Trophoblast cell (in vitro differentiated cells and primary cell): ENCODE data around the gene DVL2.

Experiments
- DNase-seq, 2 donors: peaks; one replicate each; pipeline ENCODE4 v3.0.0-alpha.2; 2016
- H2AFZ ChIP-seq: 2 replicates; pipeline ENCODE4 v1.6.1; 2013; ENCODE audit warnings: low read length, moderate library complexity, mild to moderate bottlenecking; ENCODE audit not compliant: insufficient read depth, poor library complexity
- H2AK5ac ChIP-seq: 2 replicates; pipeline ENCODE4 v1.6.1; 2013; ENCODE audit warnings: mild to moderate bottlenecking, low read length
- H2BK120ac ChIP-seq: 2 replicates; pipeline ENCODE4 v1.6.1; 2013; ENCODE audit warnings: low read length, mild to moderate bottlenecking, moderate library complexity; ENCODE audit not compliant: insufficient read depth, poor library complexity
- H2BK12ac ChIP-seq: 2 replicates; pipeline ENCODE4 v1.6.1; 2013; ENCODE audit warnings: mild to moderate bottlenecking, low read length, moderate library complexity
- H2BK5ac ChIP-seq: 2 replicates; pipeline ENCODE4 v1.6.1; 2013; ENCODE audit warnings: low read length, low read depth, moderate library complexity, mild to moderate bottlenecking; ENCODE audit not compliant: poor library complexity
- H3K14ac ChIP-seq: 2 replicates; pipeline ENCODE4 v1.6.1; 2013; ENCODE audit warnings: mild to moderate bottlenecking, low read length
- H3K18ac ChIP-seq: 2 replicates; pipeline ENCODE4 v1.6.1; 2013; ENCODE audit warnings: mild to moderate bottlenecking, low read length
- H3K23ac ChIP-seq: 2 replicates; pipeline ENCODE4 v1.6.1; 2013; ENCODE audit warnings: low read length
- H3K27ac ChIP-seq: 2 replicates; pipeline ENCODE4 v1.5.1; 2013; ENCODE audit warnings: low read depth, mild to moderate bottlenecking, inconsistent platforms, low read length, moderate library complexity
- H3K27me3 ChIP-seq: 2 replicates; pipeline ENCODE4 v1.6.1; 2013; ENCODE audit warnings: inconsistent platforms, mild to moderate bottlenecking, low read length, moderate library complexity; ENCODE audit not compliant: insufficient read depth
- H3K36me3 ChIP-seq, 2 experiments: 1 replicate in 1 of 2; 2 replicates in 1 of 2; pipeline ENCODE4 v1.6.1; 2013; ENCODE audit warnings: low read length in 2 of 2, mild to moderate bottlenecking in 2 of 2, moderate library complexity in 1 of 2; ENCODE audit not compliant: insufficient read depth in 2 of 2, control insufficient read depth in 1 of 2
- H3K4ac ChIP-seq: 2 replicates; pipeline ENCODE4 v1.6.1; 2013; ENCODE audit warnings: low read depth, mild to moderate bottlenecking, low read length, moderate library complexity
- H3K4me1 ChIP-seq, 2 experiments: 1 replicate in 1 of 2; 2 replicates in 1 of 2; pipeline ENCODE4 v1.6.1; 2013; ENCODE audit warnings: low read length in 2 of 2, mild to moderate bottlenecking in 2 of 2, moderate library complexity in 1 of 2; ENCODE audit not compliant: insufficient read depth in 2 of 2, control insufficient read depth in 1 of 2
- H3K4me2 ChIP-seq: 2 replicates; pipeline ENCODE4 v1.6.1; 2013; ENCODE audit warnings: inconsistent platforms, mild to moderate bottlenecking, low read length, moderate library complexity
- H3K4me3 ChIP-seq: 2 replicates; pipeline ENCODE4 v1.5.1; 2013; ENCODE audit warnings: mild to moderate bottlenecking, low read depth, low read length, inconsistent platforms
- H3K79me1 ChIP-seq: one replicate; pipeline ENCODE4 v1.6.1; 2013; ENCODE audit warnings: low read length
- H3K79me2 ChIP-seq: 2 replicates; pipeline ENCODE4 v1.6.1; 2013; ENCODE audit warnings: low read length, mild to moderate bottlenecking; ENCODE audit not compliant: control insufficient read depth, insufficient read depth, poor library complexity
- H3K9ac ChIP-seq: 2 replicates; pipeline ENCODE4 v1.6.1; 2013; ENCODE audit warnings: mild to moderate bottlenecking, low read length
- H3K9me3 ChIP-seq: 2 replicates; pipeline ENCODE4 v1.6.1; 2013; ENCODE audit warnings: low read depth, mild to moderate bottlenecking, control low read depth, inconsistent platforms, low read length; ENCODE audit not compliant: insufficient read depth
- H4K12ac ChIP-seq: 2 replicates; pipeline ENCODE4 v1.6.1; 2013; ENCODE audit warnings: low read depth, mild to moderate bottlenecking, low read length, moderate library complexity
- H4K8ac ChIP-seq: 2 replicates; pipeline ENCODE4 v1.6.1; 2013; ENCODE audit warnings: low read depth, mild to moderate bottlenecking, low read length, moderate library complexity
- H4K91ac ChIP-seq: one replicate; pipeline ENCODE4 v1.6.1; 2013; ENCODE audit warnings: low read depth, mild to moderate bottlenecking, low read length, moderate library complexity
- WGBS: extraction: QIAGEN DNeasy Blood & Tissue Kit; methylation state at CpG from one replicate; pipeline ENCODE4 v1.1.7; 2013; ENCODE audit warnings: missing lambda C conversion rate; ENCODE audit not compliant: insufficient read length, insufficient coverage; ENCODE audit errors: extremely low coverage; 5-methylcytosine and 5-hydroxymethylcytosine counted together

Gene DVL2

GRCh38 chr17:7249830-7250229 is 15.5 kb upstream of the DVL2 start:
- Histone ChIP-seq H4K91ac (no peak overlapping the region), H4K8ac (no peak overlapping the region), H3K36me3 (peaks cover 12 to 22% of the 10 kb centered on the region in 2 experiments), H3K4ac (peak overlapping the region; percentile 99), H4K12ac (no peak overlapping the region), H3K9ac (peak overlapping the region; percentile 83), H3K4me3 (no peak overlapping the region), H3K14ac (no peak overlapping the region), H3K79me1 (peaks cover 17% of the 10 kb centered on the region), H3K23ac (peak overlapping the region; percentile 95), H2BK12ac (no peak overlapping the region), H2BK5ac (no peak overlapping the region), H2AFZ (no peak overlapping the region), H3K4me1 (peaks cover 6 to 10% of the 10 kb centered on the region in 2 experiments), H3K27me3 (no peaks in the 10 kb centered on the region), H2BK120ac (no peak overlapping the region), H3K27ac (no peak overlapping the region), H3K18ac (no peak overlapping the region), H3K4me2 (peak overlapping the region; percentile 97), H3K9me3 (peaks cover 1% of the 10 kb centered on the region), H3K79me2 (peaks cover 30% of the 10 kb centered on the region), H2AK5ac (no peak overlapping the region)
- WGBS, result no CpG with 5 or more reads among the region's 7 CpGs
- DNase-seq, result no peak

DNA sequence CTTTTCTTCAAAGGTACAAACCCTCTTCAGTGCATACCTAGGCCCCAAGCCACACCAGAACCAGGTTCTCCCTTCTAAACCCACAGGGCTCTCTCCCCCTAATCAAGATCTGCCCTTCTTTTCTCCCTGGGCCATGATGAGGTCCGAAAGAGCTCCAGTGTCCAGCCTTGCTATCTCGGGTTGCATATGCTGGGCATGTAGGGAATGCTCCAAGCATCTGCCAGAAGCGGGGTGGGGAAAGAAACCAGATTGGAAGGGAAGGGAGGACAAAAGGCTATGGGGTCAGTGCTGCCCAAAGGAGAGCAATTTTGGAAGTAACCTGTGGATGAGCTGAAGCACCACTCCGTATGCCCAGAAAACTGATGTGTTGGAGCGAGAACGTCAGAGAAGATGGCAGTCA is 14.9 kb upstream of the DVL2 start:
- Histone ChIP-seq H3K23ac (no peak overlapping the region), H2AK5ac (no peak overlapping the region), H3K4me1 (peaks cover 6 to 10% of the 10 kb centered on the region in 2 experiments), H4K12ac (no peak overlapping the region), H2BK12ac (no peak overlapping the region), H3K79me2 (peaks cover 30% of the 10 kb centered on the region), H2BK120ac (no peak overlapping the region), H2AFZ (no peak overlapping the region), H3K9ac (no peak overlapping the region), H3K14ac (no peak overlapping the region), H3K4me3 (no peak overlapping the region), H4K8ac (no peak overlapping the region), H3K27ac (no peak overlapping the region), H4K91ac (no peak overlapping the region), H3K4me2 (no peak overlapping the region), H3K36me3 (peaks cover 16 to 23% of the 10 kb centered on the region in 2 experiments), H2BK5ac (no peak overlapping the region), H3K79me1 (peaks cover 17% of the 10 kb centered on the region), H3K18ac (no peak overlapping the region), H3K27me3 (no peaks in the 10 kb centered on the region), H3K9me3 (no peaks in the 10 kb centered on the region), H3K4ac (peak overlapping the region; percentile 66)
- no peak for DNase-seq
- no CpG with 5 or more reads among the region's 6 CpGs for WGBS

- no peak overlapping the region for H3K14ac ChIP-seq
- H2BK120ac ChIP-seq, result no peak overlapping the region
- H3K27ac ChIP-seq, result no peak overlapping the region
- no peak overlapping the region for H2AFZ ChIP-seq
- no peak overlapping the region for H3K4me3 ChIP-seq
- no peak overlapping the region for H3K18ac ChIP-seq
- H4K91ac ChIP-seq, result no peak overlapping the region
- H3K23ac ChIP-seq, result peak overlapping the region; percentile 31
- H3K79me2 ChIP-seq, result peaks cover 30% of the 10 kb centered on the region
- H2BK12ac ChIP-seq, result no peak overlapping the region
- H3K9ac ChIP-seq, result no peak overlapping the region
- no peak overlapping the region for H2AK5ac ChIP-seq
- H3K36me3 ChIP-seq, result peaks cover 19 to 25% of the 10 kb centered on the region in 2 experiments
- H3K4ac ChIP-seq, result peak overlapping the region; percentile 66
- no peak for DNase-seq
- no peak overlapping the region for H3K4me2 ChIP-seq
- H4K8ac ChIP-seq, result no peak overlapping the region
- no peaks in the 10 kb centered on the region for H3K27me3 ChIP-seq
- H3K79me1 ChIP-seq, result peaks cover 17% of the 10 kb centered on the region
- H2BK5ac ChIP-seq, result no peak overlapping the region
- no peak overlapping the region for H4K12ac ChIP-seq
- no CpG with 5 or more reads among the region's 4 CpGs for WGBS
- H3K9me3 ChIP-seq, result no peaks in the 10 kb centered on the region
- peaks cover 6 to 10% of the 10 kb centered on the region in 2 experiments for H3K4me1 ChIP-seq
Measured at GRCh38 chr17:7248796-7249195, 14.5 kb upstream of the DVL2 start.

GRCh38 chr17:7246779-7247178 is 12.5 kb upstream of the DVL2 start:
- Histone ChIP-seq H3K36me3 (peaks cover 20 to 27% of the 10 kb centered on the region in 2 experiments), H4K8ac (no peak overlapping the region), H2BK5ac (no peak overlapping the region), H3K27ac (no peak overlapping the region), H3K9me3 (no peaks in the 10 kb centered on the region), H3K18ac (no peak overlapping the region), H3K4me2 (no peak overlapping the region), H3K14ac (no peak overlapping the region), H3K23ac (no peak overlapping the region), H3K4me3 (no peak overlapping the region), H2AFZ (no peak overlapping the region), H2BK120ac (no peak overlapping the region), H3K79me2 (peaks cover 35% of the 10 kb centered on the region), H2AK5ac (no peak overlapping the region), H4K91ac (no peak overlapping the region), H4K12ac (no peak overlapping the region), H3K27me3 (no peaks in the 10 kb centered on the region), H3K4me1 (peaks cover 7 to 8% of the 10 kb centered on the region in 2 experiments), H2BK12ac (no peak overlapping the region), H3K79me1 (peaks cover 23% of the 10 kb centered on the region), H3K4ac (no peak overlapping the region), H3K9ac (no peak overlapping the region)
- no peak for DNase-seq
- no CpG with 5 or more reads among the region's 5 CpGs for WGBS
